ENCODE data around the gene ATG12. TPM values are rescaled to one million over a fixed set of nuclear protein-coding genes. Genes with fewer than 3 reads are reported as not detected.

Gene ATG12
- total and polyA plus RNA-seq, 5 donors from 2014 or later = 64.0 to 149 (median 119) TPM

DNA sequence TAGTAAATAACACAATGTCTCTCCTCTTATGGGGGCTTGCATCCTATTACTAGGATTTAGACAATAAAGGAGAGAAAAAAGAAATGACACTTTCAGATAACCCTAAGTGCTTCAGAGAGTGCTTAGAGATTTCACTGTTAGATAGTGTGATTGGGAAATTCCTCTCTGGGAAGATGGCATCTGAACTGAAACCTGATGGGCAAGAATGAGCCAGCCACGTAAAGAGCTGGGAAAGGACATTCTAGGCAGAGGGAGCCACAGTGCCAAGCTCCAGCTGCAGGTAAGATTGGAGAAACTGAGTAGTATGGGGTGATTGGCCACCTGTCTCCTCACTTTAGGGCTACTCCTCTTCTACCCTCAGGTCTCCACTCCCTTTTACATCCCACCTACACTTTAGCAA, 39.4 kb downstream of the ATG12 start:
- ATAC-seq (ENCODE audit: low read depth in 2 of 2) (no peak), DNase-seq (no peak)

DNA sequence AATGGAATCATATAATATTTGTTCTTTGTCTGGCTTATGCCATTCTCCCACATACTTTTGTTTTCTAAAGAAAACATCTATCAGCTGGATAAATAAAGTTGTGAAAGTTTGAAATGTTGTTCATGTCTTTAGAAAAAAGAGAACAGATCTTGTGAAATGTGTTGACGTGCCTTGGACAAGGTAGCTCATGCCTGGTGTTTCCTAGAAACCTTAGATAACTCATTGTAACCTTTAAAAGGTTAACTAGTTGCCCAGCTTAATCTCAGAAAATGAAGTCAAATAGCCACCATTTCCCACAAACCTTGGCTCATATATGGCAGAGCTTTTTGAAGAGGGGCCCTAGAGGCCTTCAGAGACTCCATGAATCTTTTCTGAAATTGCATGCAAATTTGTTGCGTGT, 40.2 kb downstream of the ATG12 start:
- no peaks in the 10 kb centered on the region for H3K4me1 Mint-ChIP-seq
- DNase-seq = no peak
- peaks cover 39% of the 10 kb centered on the region for H3K27me3 Mint-ChIP-seq
- Histone ChIP-seq H3K9me3 (ENCODE audit: control insufficient read depth in 2 of 2, low read length in 2 of 2) (no peaks in the 10 kb centered on the region), H3K36me3 (ENCODE audit: control insufficient read depth, insufficient read depth, low read length) (no peaks in the 10 kb centered on the region), H3K4me1 (ENCODE audit: control insufficient read depth, insufficient read depth, low read length, poor library complexity, severe bottlenecking) (no peaks in the 10 kb centered on the region), H3K27ac (ENCODE audit: insufficient read depth, low read length, poor library complexity, severe bottlenecking) (no peak overlapping the region), H3K4me3 (ENCODE audit: low read depth, low read length) (no peak overlapping the region), H3K27me3 (ENCODE audit: control insufficient read depth, insufficient read depth, low read length) (peaks cover 7% of the 10 kb centered on the region)
- no peaks in the 10 kb centered on the region for H3K36me3 Mint-ChIP-seq
- no peaks in the 10 kb centered on the region for H3K9me3 Mint-ChIP-seq
- no peak for ATAC-seq (ENCODE audit: low read depth in 2 of 2)
- H3K4me3 Mint-ChIP-seq = no peak overlapping the region
- no peak overlapping the region for H3K27ac Mint-ChIP-seq

More for the DNA sequence above, 39.4 kb downstream of the ATG12 start:
- peaks cover 39% of the 10 kb centered on the region for H3K27me3 Mint-ChIP-seq
- H3K27ac Mint-ChIP-seq = no peak overlapping the region
- Histone ChIP-seq H3K27ac (ENCODE audit: insufficient read depth, low read length, poor library complexity, severe bottlenecking) (no peak overlapping the region), H3K36me3 (ENCODE audit: control insufficient read depth, insufficient read depth, low read length) (no peaks in the 10 kb centered on the region), H3K4me3 (ENCODE audit: low read depth, low read length) (no peak overlapping the region), H3K9me3 (ENCODE audit: control insufficient read depth in 2 of 2, low read length in 2 of 2) (no peaks in the 10 kb centered on the region), H3K4me1 (ENCODE audit: control insufficient read depth, insufficient read depth, low read length, poor library complexity, severe bottlenecking) (no peaks in the 10 kb centered on the region), H3K27me3 (ENCODE audit: control insufficient read depth, insufficient read depth, low read length) (peaks cover 4% of the 10 kb centered on the region)
- H3K4me1 Mint-ChIP-seq = no peaks in the 10 kb centered on the region
- no peaks in the 10 kb centered on the region for H3K36me3 Mint-ChIP-seq
- no peaks in the 10 kb centered on the region for H3K9me3 Mint-ChIP-seq
- no peak overlapping the region for H3K4me3 Mint-ChIP-seq

DNA sequence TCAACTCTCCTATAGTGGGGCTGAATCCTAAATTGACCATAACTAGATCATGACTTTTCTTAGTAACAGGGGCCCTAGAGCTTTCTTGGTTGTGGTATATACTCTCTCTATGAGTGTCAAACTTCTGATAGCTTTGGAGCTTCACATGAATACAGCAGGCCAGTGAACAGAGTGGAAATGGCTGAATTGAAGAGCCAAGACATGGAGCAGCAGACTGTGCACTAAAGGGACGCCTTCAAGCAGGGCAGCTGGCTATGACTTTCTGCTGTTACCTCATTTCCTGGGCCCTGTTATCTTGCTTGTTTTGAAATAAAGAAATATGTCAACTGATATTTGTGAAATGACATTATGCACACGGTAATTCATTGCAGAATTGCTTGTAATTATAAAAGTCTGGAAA, 41.3 kb downstream of the ATG12 start:
- no peaks in the 10 kb centered on the region for H3K9me3 Mint-ChIP-seq
- H3K36me3 ChIP-seq (ENCODE audit: control insufficient read depth, insufficient read depth, low read length) = no peaks in the 10 kb centered on the region
- H3K27ac ChIP-seq (ENCODE audit: insufficient read depth, low read length, poor library complexity, severe bottlenecking) = no peak overlapping the region
- H3K27me3 ChIP-seq (ENCODE audit: control insufficient read depth, insufficient read depth, low read length) = peaks cover 7% of the 10 kb centered on the region
- no peak overlapping the region for H3K27ac Mint-ChIP-seq
- no peak overlapping the region for H3K4me3 ChIP-seq (ENCODE audit: low read depth, low read length)
- no peak for DNase-seq
- peaks cover 33% of the 10 kb centered on the region for H3K27me3 Mint-ChIP-seq
- ATAC-seq (ENCODE audit: low read depth in 2 of 2) = no peak
- H3K4me3 Mint-ChIP-seq = no peak overlapping the region
- no peaks in the 10 kb centered on the region for H3K4me1 Mint-ChIP-seq
- H3K4me1 ChIP-seq (ENCODE audit: control insufficient read depth, insufficient read depth, low read length, poor library complexity, severe bottlenecking) = no peaks in the 10 kb centered on the region
- H3K36me3 Mint-ChIP-seq = no peaks in the 10 kb centered on the region
- no peaks in the 10 kb centered on the region for H3K9me3 ChIP-seq (ENCODE audit: control insufficient read depth in 2 of 2, low read length in 2 of 2)

GRCh38 chr5:115798252-115798651, 43.1 kb downstream of the ATG12 start:
- DNase-seq (no peak), ATAC-seq (ENCODE audit: low read depth in 2 of 2) (no peak)
- no peaks in the 10 kb centered on the region for H3K4me1 Mint-ChIP-seq
- H3K4me1 ChIP-seq (ENCODE audit: control insufficient read depth, insufficient read depth, low read length, poor library complexity, severe bottlenecking) = no peaks in the 10 kb centered on the region
- no peaks in the 10 kb centered on the region for H3K9me3 ChIP-seq (ENCODE audit: control insufficient read depth in 2 of 2, low read length in 2 of 2)
- H3K27ac Mint-ChIP-seq = no peak overlapping the region
- H3K27me3 ChIP-seq (ENCODE audit: control insufficient read depth, insufficient read depth, low read length) = peaks cover 10% of the 10 kb centered on the region
- H3K36me3 Mint-ChIP-seq = no peaks in the 10 kb centered on the region
- peaks cover 31% of the 10 kb centered on the region for H3K27me3 Mint-ChIP-seq
- H3K4me3 Mint-ChIP-seq = no peak overlapping the region
- no peak overlapping the region for H3K4me3 ChIP-seq (ENCODE audit: low read depth, low read length)
- no peaks in the 10 kb centered on the region for H3K9me3 Mint-ChIP-seq
- H3K27ac ChIP-seq (ENCODE audit: insufficient read depth, low read length, poor library complexity, severe bottlenecking) = no peak overlapping the region
- H3K36me3 ChIP-seq (ENCODE audit: control insufficient read depth, insufficient read depth, low read length) = no peaks in the 10 kb centered on the region

DNA sequence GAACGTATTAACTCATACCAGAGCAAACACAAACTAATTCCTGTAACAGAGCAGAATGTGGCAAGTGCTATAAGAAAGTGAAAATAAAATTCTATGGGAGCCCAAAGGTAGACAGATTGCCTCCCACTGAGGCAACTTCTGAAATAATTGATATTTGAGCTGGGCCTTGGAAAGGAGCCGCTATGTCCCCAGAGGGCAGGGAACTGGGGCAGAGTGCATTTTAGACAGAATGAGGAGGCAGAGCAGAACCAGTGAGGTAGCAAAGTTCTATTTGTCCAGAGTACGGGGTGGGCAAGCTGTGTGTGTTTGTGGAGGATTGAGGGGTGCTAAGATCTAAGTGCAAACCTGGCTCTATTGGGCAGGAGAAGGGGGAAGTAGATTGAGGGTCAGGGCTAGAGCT, 44.7 kb downstream of the ATG12 start:
- no peak overlapping the region for H3K27ac Mint-ChIP-seq
- H3K27me3 ChIP-seq (ENCODE audit: control insufficient read depth, insufficient read depth, low read length) = peaks cover 13% of the 10 kb centered on the region
- no peaks in the 10 kb centered on the region for H3K36me3 ChIP-seq (ENCODE audit: control insufficient read depth, insufficient read depth, low read length)
- no peak overlapping the region for H3K4me3 Mint-ChIP-seq
- H3K4me1 Mint-ChIP-seq = no peaks in the 10 kb centered on the region
- no peaks in the 10 kb centered on the region for H3K4me1 ChIP-seq (ENCODE audit: control insufficient read depth, insufficient read depth, low read length, poor library complexity, severe bottlenecking)
- no peak for DNase-seq
- ATAC-seq (ENCODE audit: low read depth in 2 of 2) = no peak
- H3K9me3 ChIP-seq (ENCODE audit: control insufficient read depth in 2 of 2, low read length in 2 of 2) = no peaks in the 10 kb centered on the region
- H3K9me3 Mint-ChIP-seq = no peaks in the 10 kb centered on the region
- H3K4me3 ChIP-seq (ENCODE audit: low read depth, low read length) = no peak overlapping the region
- H3K27me3 Mint-ChIP-seq = peaks cover 30% of the 10 kb centered on the region
- no peak overlapping the region for H3K27ac ChIP-seq (ENCODE audit: insufficient read depth, low read length, poor library complexity, severe bottlenecking)
- H3K36me3 Mint-ChIP-seq = no peaks in the 10 kb centered on the region

DNA sequence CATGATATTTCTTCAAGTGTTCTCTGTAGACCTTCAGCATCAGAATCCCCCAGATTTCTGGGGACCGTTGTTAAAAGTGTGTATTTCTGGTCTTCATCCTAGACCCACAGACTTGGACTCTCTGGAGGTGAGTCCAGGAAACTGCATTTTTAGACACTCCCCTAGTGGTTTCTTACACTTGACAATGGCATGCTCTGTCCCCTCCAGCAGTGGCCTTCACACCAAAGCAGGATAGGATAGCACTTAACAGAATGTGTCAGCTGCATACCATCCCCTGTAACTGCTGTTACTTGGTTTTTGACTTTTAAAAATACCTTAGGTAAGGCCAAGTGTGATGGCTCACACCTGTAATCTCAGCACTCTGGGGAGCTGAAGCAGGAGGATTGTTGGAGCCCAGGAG, 45.7 kb downstream of the ATG12 start:
- Histone ChIP-seq H3K27ac (ENCODE audit: insufficient read depth, low read length, poor library complexity, severe bottlenecking) (no peak overlapping the region), H3K9me3 (ENCODE audit: control insufficient read depth in 2 of 2, low read length in 2 of 2) (no peaks in the 10 kb centered on the region), H3K27me3 (ENCODE audit: control insufficient read depth, insufficient read depth, low read length) (peaks cover 15% of the 10 kb centered on the region), H3K4me1 (ENCODE audit: control insufficient read depth, insufficient read depth, low read length, poor library complexity, severe bottlenecking) (no peaks in the 10 kb centered on the region), H3K36me3 (ENCODE audit: control insufficient read depth, insufficient read depth, low read length) (no peaks in the 10 kb centered on the region), H3K4me3 (ENCODE audit: low read depth, low read length) (no peak overlapping the region)
- Mint-ChIP-seq H3K36me3 (no peaks in the 10 kb centered on the region), H3K27me3 (peaks cover 36% of the 10 kb centered on the region), H3K4me3 (no peak overlapping the region), H3K9me3 (no peaks in the 10 kb centered on the region), H3K27ac (no peak overlapping the region), H3K4me1 (no peaks in the 10 kb centered on the region)
- ATAC-seq (ENCODE audit: low read depth in 2 of 2) = no peak
- DNase-seq = no peak

GRCh38 chr5:115788440-115788839, 52.9 kb downstream of the ATG12 start:
- DNase-seq = no peak
- ATAC-seq (ENCODE audit: low read depth in 2 of 2) = no peak
- Histone ChIP-seq H3K27me3 (ENCODE audit: control insufficient read depth, insufficient read depth, low read length) (peaks cover 22% of the 10 kb centered on the region), H3K4me3 (ENCODE audit: low read depth, low read length) (no peak overlapping the region), H3K9me3 (ENCODE audit: control insufficient read depth in 2 of 2, low read length in 2 of 2) (no peaks in the 10 kb centered on the region), H3K36me3 (ENCODE audit: control insufficient read depth, insufficient read depth, low read length) (no peaks in the 10 kb centered on the region), H3K27ac (ENCODE audit: insufficient read depth, low read length, poor library complexity, severe bottlenecking) (no peak overlapping the region), H3K4me1 (ENCODE audit: control insufficient read depth, insufficient read depth, low read length, poor library complexity, severe bottlenecking) (no peaks in the 10 kb centered on the region)
- H3K27me3 Mint-ChIP-seq = peaks cover 40% of the 10 kb centered on the region
- no peaks in the 10 kb centered on the region for H3K36me3 Mint-ChIP-seq
- H3K27ac Mint-ChIP-seq = no peak overlapping the region
- H3K4me1 Mint-ChIP-seq = no peaks in the 10 kb centered on the region
- peaks cover 0 to 6% (median 0%) of the 10 kb centered on the region in 7 donors for H3K9me3 Mint-ChIP-seq
- H3K4me3 Mint-ChIP-seq = no peak overlapping the region

- Histone ChIP-seq H3K4me1 (ENCODE audit: control insufficient read depth, insufficient read depth, low read length, poor library complexity, severe bottlenecking) (no peaks in the 10 kb centered on the region), H3K36me3 (ENCODE audit: control insufficient read depth, insufficient read depth, low read length) (no peaks in the 10 kb centered on the region), H3K4me3 (ENCODE audit: low read depth, low read length) (no peak overlapping the region), H3K9me3 (ENCODE audit: control insufficient read depth in 2 of 2, low read length in 2 of 2) (no peaks in the 10 kb centered on the region), H3K27me3 (ENCODE audit: control insufficient read depth, insufficient read depth, low read length) (peaks cover 20% of the 10 kb centered on the region), H3K27ac (ENCODE audit: insufficient read depth, low read length, poor library complexity, severe bottlenecking) (no peak overlapping the region)
- H3K4me3 Mint-ChIP-seq = no peak overlapping the region
- H3K27ac Mint-ChIP-seq = no peak overlapping the region
- DNase-seq (no peak), ATAC-seq (ENCODE audit: low read depth in 2 of 2) (no peak)
- no peaks in the 10 kb centered on the region for H3K36me3 Mint-ChIP-seq
- peaks cover 0 to 6% (median 0%) of the 10 kb centered on the region in 7 donors for H3K9me3 Mint-ChIP-seq
- H3K27me3 Mint-ChIP-seq = peaks cover 35% of the 10 kb centered on the region
- H3K4me1 Mint-ChIP-seq = no peaks in the 10 kb centered on the region
Measured at GRCh38 chr5:115787426-115787825, 53.9 kb downstream of the ATG12 start.
